Measurements from ENCODE around the gene ADCY2.

The ADCY2 gene

GRCh38 chr5:7813007-7813406, 417.1 kb downstream of the ADCY2 start:
- Histone ChIP-seq H3K4me2 (no peak overlapping the region), H3K4me1 (peaks cover 6 to 13% (median 9%) of the 10 kb centered on the region in 10 experiments; a peak in 18 of 20 replicates), H3K9ac (no peak overlapping the region), H3K36me3 (no peaks in the 10 kb centered on the region), H4K20me1 (no peaks in the 10 kb centered on the region; a peak in 1 of 22 replicates), H3K27me3 (no peaks in the 10 kb centered on the region), H3K4me3 (no peak overlapping the region), H3K27ac (no peak overlapping the region), H3K9me3 (replicated peaks in 1 of 11) (no peaks in the 10 kb centered on the region)
- no peak for TF ChIP-seq Cebpa-rat (IDR thresholded peaks at IDR 0.05)

GRCh38 chr5:7813576-7813975, 417.6 kb downstream of the ADCY2 start:
- Histone ChIP-seq H3K36me3 (no peaks in the 10 kb centered on the region), H3K4me1 (peaks cover 6 to 13% (median 9%) of the 10 kb centered on the region in 10 experiments; a peak in 18 of 20 replicates), H3K27ac (no peak overlapping the region), H3K9ac (no peak overlapping the region), H3K4me2 (no peak overlapping the region), H3K9me3 (replicated peaks in 1 of 11) (no peaks in the 10 kb centered on the region), H4K20me1 (no peaks in the 10 kb centered on the region; a peak in 1 of 22 replicates), H3K27me3 (no peaks in the 10 kb centered on the region), H3K4me3 (no peak overlapping the region)
- TF ChIP-seq Cebpa-rat (IDR thresholded peaks at IDR 0.05) = no peak

DNA sequence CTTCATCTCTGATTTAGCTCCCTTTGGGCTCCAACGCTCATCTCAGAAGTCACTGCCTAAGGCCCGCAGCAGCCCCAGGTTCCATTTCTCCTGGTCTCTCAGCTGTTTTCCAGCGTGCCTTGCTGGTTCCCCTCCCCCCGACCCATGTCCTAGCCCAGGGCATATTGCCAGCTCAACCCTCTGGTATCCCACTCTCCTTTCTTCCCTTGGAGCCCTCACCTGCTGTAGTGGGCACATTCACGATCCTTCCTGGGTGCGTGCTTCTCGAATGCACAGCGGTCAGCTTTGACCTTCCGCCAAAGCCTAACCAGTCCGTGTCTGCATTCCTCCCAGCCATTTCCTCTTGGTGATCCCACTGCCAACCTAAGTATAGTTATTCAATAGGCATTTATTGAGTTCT, 418.9 kb downstream of the ADCY2 start:
- Histone ChIP-seq H3K27me3 (no peaks in the 10 kb centered on the region), H3K9me3 (replicated peaks in 1 of 11) (no peaks in the 10 kb centered on the region), H3K4me3 (no peak overlapping the region), H3K27ac (no peak overlapping the region), H3K4me1 (peaks cover 6 to 13% (median 9%) of the 10 kb centered on the region in 10 experiments; a peak in 18 of 20 replicates), H3K4me2 (0 out of 22 replicates have a peak overlapping the region, but pooled peaks of 1 of the 11 experiments have one; percentile 66), H3K9ac (no peak overlapping the region), H4K20me1 (no peaks in the 10 kb centered on the region), H3K36me3 (no peaks in the 10 kb centered on the region)
- TF ChIP-seq Cebpa-rat (IDR thresholded peaks at IDR 0.05) = no peak

GRCh38 chr5:7815892-7816534, 420.1 kb downstream of the ADCY2 start:
- no peaks in the 10 kb centered on the region for H4K20me1 ChIP-seq
- TF ChIP-seq Cebpa-rat (IDR thresholded peaks at IDR 0.05) = no peak
- H3K9ac ChIP-seq = peak overlapping the region in 1 of 11 experiments; percentile 3; a peak in 1 of 22 replicates
- H3K4me1 ChIP-seq = peaks cover 6 to 13% (median 9%) of the 10 kb centered on the region in 10 experiments; a peak in 18 of 20 replicates
- no peak overlapping the region for H3K4me3 ChIP-seq
- H3K27ac ChIP-seq = peak overlapping the region in 1 of 11 experiments; percentile 27; a peak in 1 of 22 replicates
- H3K4me2 ChIP-seq = peak overlapping the region; percentile 11 to 66 (median 55); a peak in 21 of 22 replicates
- H3K36me3 ChIP-seq = no peaks in the 10 kb centered on the region
- H3K27me3 ChIP-seq = no peaks in the 10 kb centered on the region
- no peaks in the 10 kb centered on the region for H3K9me3 ChIP-seq (replicated peaks in 1 of 11)

DNA sequence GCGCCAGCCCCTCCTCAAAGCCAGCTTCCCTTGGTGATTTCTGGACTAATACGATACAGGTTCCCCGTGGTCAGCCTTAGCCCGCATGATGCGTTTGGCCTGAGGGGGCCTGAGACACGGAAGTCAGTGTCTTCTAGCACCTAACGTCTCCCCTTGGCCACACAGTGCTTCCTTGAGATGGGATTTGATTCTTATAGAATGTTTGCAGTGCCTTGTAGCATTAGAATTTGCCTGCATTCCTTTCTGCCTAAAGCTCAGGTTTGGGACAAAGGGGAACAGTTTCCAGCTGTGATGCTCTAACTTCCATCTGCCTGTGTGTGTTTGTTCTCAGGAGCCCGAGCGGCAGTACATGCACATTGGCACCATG, 420.6 kb downstream of the ADCY2 start:
- H3K27me3 ChIP-seq = no peaks in the 10 kb centered on the region
- no peak overlapping the region for H3K4me3 ChIP-seq
- H3K36me3 ChIP-seq = no peaks in the 10 kb centered on the region
- H3K9me3 ChIP-seq (replicated peaks in 1 of 11) = no peaks in the 10 kb centered on the region
- peak overlapping the region in 4 of 11 experiments; percentile 44 to 66 (median 56); a peak in 5 of 22 replicates for H3K4me2 ChIP-seq
- no peak overlapping the region for H3K27ac ChIP-seq
- TF ChIP-seq Cebpa-rat (IDR thresholded peaks at IDR 0.05) = no peak
- H3K9ac ChIP-seq = no peak overlapping the region
- peaks cover 6 to 13% (median 9%) of the 10 kb centered on the region in 10 experiments; a peak in 18 of 20 replicates for H3K4me1 ChIP-seq
- H4K20me1 ChIP-seq = no peaks in the 10 kb centered on the region

GRCh38 chr5:7822449-7822848, 426.5 kb downstream of the ADCY2 start:
- Histone ChIP-seq H3K27me3 (no peaks in the 10 kb centered on the region), H3K4me2 (no peak overlapping the region), H3K4me1 (peaks cover 0 to 4% (median 0%) of the 10 kb centered on the region in 10 experiments; a peak in 1 of 20 replicates), H3K9ac (no peak overlapping the region), H3K36me3 (no peaks in the 10 kb centered on the region), H3K4me3 (no peak overlapping the region), H3K9me3 (replicated peaks in 1 of 11) (no peaks in the 10 kb centered on the region), H3K27ac (no peak overlapping the region), H4K20me1 (no peaks in the 10 kb centered on the region)
- TF ChIP-seq Cebpa-rat (IDR thresholded peaks at IDR 0.05) = no peak

DNA sequence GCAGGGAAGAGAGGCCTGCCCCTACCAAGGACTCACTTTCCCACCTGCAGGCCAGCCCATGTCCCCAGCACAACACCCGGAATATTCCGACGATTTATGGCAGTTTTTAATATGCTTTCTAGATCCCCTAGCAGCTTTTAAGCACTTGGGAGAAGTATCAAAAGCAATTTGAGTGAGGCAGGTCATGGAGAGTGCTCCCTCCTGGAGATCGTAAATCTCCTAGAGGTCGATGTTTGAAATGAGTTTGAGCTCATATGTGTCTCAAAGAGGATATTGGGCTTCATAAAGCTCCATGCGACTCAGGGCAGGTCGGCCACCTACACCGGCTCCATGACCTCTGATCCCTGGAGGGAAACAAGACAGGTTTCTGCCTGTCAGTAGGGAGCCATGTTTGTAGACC, 427.7 kb downstream of the ADCY2 start:
- no peak overlapping the region for H3K4me3 ChIP-seq
- no peaks in the 10 kb centered on the region for H3K36me3 ChIP-seq
- H3K27me3 ChIP-seq = no peaks in the 10 kb centered on the region
- H3K9me3 ChIP-seq (replicated peaks in 1 of 11) = no peaks in the 10 kb centered on the region
- H3K9ac ChIP-seq = no peak overlapping the region
- H3K4me1 ChIP-seq = peaks cover 0 to 4% (median 0%) of the 10 kb centered on the region in 10 experiments; a peak in 1 of 20 replicates
- no peaks in the 10 kb centered on the region for H4K20me1 ChIP-seq
- H3K27ac ChIP-seq = no peak overlapping the region
- no peak overlapping the region for H3K4me2 ChIP-seq
- no peak for TF ChIP-seq Cebpa-rat (IDR thresholded peaks at IDR 0.05)

GRCh38 chr5:7824995-7825394, 429.1 kb downstream of the ADCY2 start:
- Histone ChIP-seq H3K4me2 (no peak overlapping the region), H3K4me1 (peaks cover 0 to 4% (median 0%) of the 10 kb centered on the region in 10 experiments; a peak in 1 of 20 replicates), H4K20me1 (no peaks in the 10 kb centered on the region), H3K9me3 (replicated peaks in 1 of 11) (no peaks in the 10 kb centered on the region), H3K36me3 (no peaks in the 10 kb centered on the region), H3K27ac (no peak overlapping the region), H3K9ac (no peak overlapping the region), H3K4me3 (no peak overlapping the region), H3K27me3 (no peaks in the 10 kb centered on the region)
- TF ChIP-seq Cebpa-rat (IDR thresholded peaks at IDR 0.05) = no peak

DNA sequence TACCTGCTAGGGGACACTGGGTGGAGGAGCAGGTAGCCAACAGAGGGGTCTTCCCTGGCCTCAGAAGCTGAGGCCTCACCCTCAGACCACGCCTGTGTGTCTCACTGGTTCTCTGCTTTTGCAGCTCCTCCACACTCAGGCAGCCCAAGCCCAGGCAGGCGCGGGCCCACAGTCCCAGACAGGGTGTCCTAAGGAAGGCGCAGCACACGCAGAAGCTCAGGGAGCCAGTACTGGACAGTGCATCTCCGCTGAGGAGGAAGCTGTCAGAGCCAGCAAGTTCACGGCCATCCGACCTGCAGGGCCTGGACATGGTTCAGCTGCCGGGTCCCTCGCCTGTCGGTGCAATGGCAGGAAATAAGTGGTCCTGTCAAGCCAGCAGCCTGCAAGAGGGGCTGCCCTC, 429.7 kb downstream of the ADCY2 start:
- no peaks in the 10 kb centered on the region for H4K20me1 ChIP-seq
- H3K9ac ChIP-seq = no peak overlapping the region
- no peak overlapping the region for H3K4me2 ChIP-seq
- peaks cover 0 to 4% (median 0%) of the 10 kb centered on the region in 10 experiments; a peak in 1 of 20 replicates for H3K4me1 ChIP-seq
- H3K9me3 ChIP-seq (replicated peaks in 1 of 11) = no peaks in the 10 kb centered on the region
- H3K27ac ChIP-seq = no peak overlapping the region
- no peak overlapping the region for H3K4me3 ChIP-seq
- no peak for TF ChIP-seq Cebpa-rat (IDR thresholded peaks at IDR 0.05)
- no peaks in the 10 kb centered on the region for H3K36me3 ChIP-seq
- H3K27me3 ChIP-seq = no peaks in the 10 kb centered on the region

GRCh38 chr5:7827610-7828009, 431.7 kb downstream of the ADCY2 start:
- Histone ChIP-seq H4K20me1 (no peaks in the 10 kb centered on the region), H3K27ac (no peak overlapping the region), H3K9me3 (replicated peaks in 1 of 11) (no peaks in the 10 kb centered on the region), H3K36me3 (no peaks in the 10 kb centered on the region), H3K27me3 (no peaks in the 10 kb centered on the region), H3K4me1 (no peaks in the 10 kb centered on the region), H3K9ac (no peak overlapping the region), H3K4me2 (no peak overlapping the region), H3K4me3 (no peak overlapping the region)
- TF ChIP-seq Cebpa-rat (IDR thresholded peaks at IDR 0.05) = no peak
